ENCODE data around the gene UBR3. TPM values are rescaled to one million over a fixed set of nuclear protein-coding genes. Genes with fewer than 3 reads are reported as not detected.
A peak's percentile ranks its signal among the peaks of the same experiment; 100 is the strongest.

Gene UBR3
- total RNA-seq, 2 donors from 2014 or later: 21.0 to 23.6 TPM

DNA sequence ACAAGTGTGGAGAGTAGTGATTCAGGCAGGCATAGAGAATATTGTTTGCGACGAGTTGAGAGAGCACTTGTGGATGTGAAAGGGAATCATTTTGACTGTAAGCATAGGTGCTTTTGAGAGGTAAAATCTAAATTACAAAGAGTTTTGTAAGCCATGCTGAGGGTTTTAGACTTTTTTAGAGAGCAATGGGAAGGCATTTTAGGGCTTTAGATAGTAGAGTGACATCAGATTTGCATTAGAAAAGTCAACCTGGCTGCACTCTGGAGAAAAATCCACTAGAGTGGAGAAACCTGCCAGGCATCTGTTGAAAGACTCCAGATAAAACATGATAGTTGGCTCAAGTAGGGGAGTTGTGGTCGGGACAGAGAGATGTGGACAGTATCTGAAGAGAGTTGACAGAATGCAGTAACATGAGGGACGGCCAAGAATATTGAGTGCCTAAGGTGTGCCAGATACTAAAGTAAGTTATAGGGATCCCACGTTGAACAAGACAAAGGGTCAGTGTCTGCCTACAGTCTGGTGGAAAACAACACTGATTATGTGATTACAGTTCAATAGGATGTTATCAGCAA lies 258.9 kb downstream of the UBR3 start:
- Mint-ChIP-seq H3K4me1 (ENCODE audit: low read depth) (no peaks in the 10 kb centered on the region), H3K4me3 (no peak overlapping the region), H3K27ac (no peak overlapping the region), H3K9me3 (peaks cover 0 to 2% of the 10 kb centered on the region in 2 donors), H3K27me3 (ENCODE audit: low read depth) (no peaks in the 10 kb centered on the region), H3K36me3 (ENCODE audit: insufficient read depth in 2 of 2) (no peaks in the 10 kb centered on the region)
- DNase-seq (no peak), ATAC-seq (replicated peaks in 1 of 2) (no peak)

DNA sequence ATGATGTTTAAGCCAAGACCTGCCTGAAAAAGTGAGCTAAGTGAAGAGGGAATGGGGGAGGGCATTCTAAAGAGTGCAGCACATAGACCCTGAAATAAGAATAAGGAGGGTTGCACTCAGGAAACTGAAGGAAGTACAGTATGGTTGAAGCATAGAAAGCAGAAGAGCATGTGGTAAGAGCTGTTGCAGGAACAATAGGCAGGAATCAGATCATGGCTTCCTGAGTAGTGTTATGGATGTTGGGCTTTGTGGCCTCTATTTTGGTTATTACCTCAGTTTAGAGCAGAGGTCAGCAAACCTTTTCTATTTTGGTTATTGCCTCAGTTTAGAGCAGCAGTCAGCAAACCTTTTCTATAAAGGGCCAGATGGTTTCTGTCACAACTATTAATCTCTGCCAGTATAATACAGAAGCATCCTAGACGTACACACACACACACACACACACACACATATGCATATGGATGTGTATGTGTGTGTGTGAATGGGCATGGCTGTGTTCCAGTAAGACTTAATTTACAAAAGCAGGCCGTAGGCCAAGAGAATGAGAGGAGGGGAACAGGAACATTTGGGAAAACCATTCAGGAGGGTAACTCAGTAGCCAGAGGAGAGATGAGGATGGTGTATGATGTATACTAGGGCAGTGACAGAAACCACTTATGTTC lies 259.6 kb downstream of the UBR3 start:
- H3K4me3 Mint-ChIP-seq: no peak overlapping the region
- no peaks in the 10 kb centered on the region for H3K4me1 Mint-ChIP-seq (ENCODE audit: low read depth)
- DNase-seq: no peak
- H3K27me3 Mint-ChIP-seq (ENCODE audit: low read depth): no peaks in the 10 kb centered on the region
- no peaks in the 10 kb centered on the region for H3K36me3 Mint-ChIP-seq (ENCODE audit: insufficient read depth in 2 of 2)
- no peak for ATAC-seq (replicated peaks in 1 of 2)
- H3K27ac Mint-ChIP-seq: no peak overlapping the region
- peaks cover 0 to 2% of the 10 kb centered on the region in 2 donors for H3K9me3 Mint-ChIP-seq

- Mint-ChIP-seq H3K4me3 (no peak overlapping the region), H3K36me3 (ENCODE audit: insufficient read depth in 2 of 2) (no peaks in the 10 kb centered on the region), H3K9me3 (peaks cover 2% of the 10 kb centered on the region in 2 donors), H3K27me3 (ENCODE audit: low read depth) (no peaks in the 10 kb centered on the region), H3K27ac (no peak overlapping the region), H3K4me1 (ENCODE audit: low read depth) (no peaks in the 10 kb centered on the region)
- DNase-seq: no peak
- no peak for ATAC-seq (replicated peaks in 1 of 2)
Measured at GRCh38 chr2:170087413-170087793, 260.1 kb downstream of the UBR3 start.

- DNase-seq (no peak), ATAC-seq (replicated peaks in 1 of 2) (no peak)
- Mint-ChIP-seq H3K27me3 (ENCODE audit: low read depth) (no peaks in the 10 kb centered on the region), H3K4me1 (ENCODE audit: low read depth) (no peaks in the 10 kb centered on the region), H3K4me3 (no peak overlapping the region), H3K36me3 (ENCODE audit: insufficient read depth in 2 of 2) (no peaks in the 10 kb centered on the region), H3K9me3 (peaks cover 2 to 3% of the 10 kb centered on the region in 2 donors), H3K27ac (no peak overlapping the region)
Measured at GRCh38 chr2:170088776-170089175, 261.5 kb downstream of the UBR3 start.

GRCh38 chr2:170090229-170090628 lies 263.0 kb downstream of the UBR3 start:
- DNase-seq (no peak), ATAC-seq (replicated peaks in 1 of 2) (no peak)
- Mint-ChIP-seq H3K9me3 (peaks cover 2 to 3% of the 10 kb centered on the region in 2 donors), H3K27me3 (ENCODE audit: low read depth) (no peaks in the 10 kb centered on the region), H3K36me3 (ENCODE audit: insufficient read depth in 2 of 2) (no peaks in the 10 kb centered on the region), H3K4me1 (ENCODE audit: low read depth) (no peaks in the 10 kb centered on the region), H3K27ac (peak overlapping the region; percentile 27), H3K4me3 (no peak overlapping the region)

DNA sequence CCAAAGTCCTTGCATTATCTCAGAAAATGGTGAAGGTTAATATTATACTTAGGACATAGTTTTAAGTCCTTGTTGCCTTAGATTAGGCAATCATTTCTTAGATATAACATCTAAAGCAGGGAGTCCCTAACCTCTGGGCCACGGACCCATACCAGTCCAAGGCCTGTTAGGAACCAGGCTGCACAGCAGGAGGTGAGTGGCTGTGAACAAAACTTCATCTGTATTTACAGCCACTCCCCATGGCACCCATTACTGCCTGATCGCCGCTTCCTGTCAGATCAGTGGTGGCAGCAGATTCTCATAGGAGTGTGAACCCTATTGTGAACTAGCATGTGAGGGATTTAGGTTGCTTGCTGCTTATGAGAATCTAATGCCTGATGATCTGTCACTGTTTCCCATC lies 264.2 kb downstream of the UBR3 start:
- Mint-ChIP-seq H3K4me3 (no peak overlapping the region), H3K27ac (no peak overlapping the region), H3K36me3 (ENCODE audit: insufficient read depth in 2 of 2) (peaks cover 0 to 1% of the 10 kb centered on the region in 2 donors), H3K9me3 (peaks cover 2 to 3% of the 10 kb centered on the region in 2 donors), H3K27me3 (ENCODE audit: low read depth) (no peaks in the 10 kb centered on the region), H3K4me1 (ENCODE audit: low read depth) (no peaks in the 10 kb centered on the region)
- ATAC-seq (replicated peaks in 1 of 2) (no peak), DNase-seq (no peak)

GRCh38 chr2:170092436-170093060 lies 265.3 kb downstream of the UBR3 start:
- Mint-ChIP-seq H3K36me3 (ENCODE audit: insufficient read depth in 2 of 2) (peaks cover 0 to 1% of the 10 kb centered on the region in 2 donors), H3K27ac (no peak overlapping the region), H3K9me3 (peaks cover 2 to 3% of the 10 kb centered on the region in 2 donors), H3K27me3 (ENCODE audit: low read depth) (no peaks in the 10 kb centered on the region), H3K4me1 (ENCODE audit: low read depth) (no peaks in the 10 kb centered on the region), H3K4me3 (no peak overlapping the region)
- DNase-seq (no peak), ATAC-seq (replicated peaks in 1 of 2) (no peak)

- peaks cover 2 to 3% of the 10 kb centered on the region in 2 donors for H3K9me3 Mint-ChIP-seq
Measured at GRCh38 chr2:170095380-170095779, 268.1 kb downstream of the UBR3 start.

GRCh38 chr2:170098626-170099312 lies 271.5 kb downstream of the UBR3 start:
- DNase-seq (no peak), ATAC-seq (replicated peaks in 1 of 2) (no peak)
- Mint-ChIP-seq H3K27me3 (ENCODE audit: low read depth) (peaks cover 2% of the 10 kb centered on the region), H3K36me3 (ENCODE audit: insufficient read depth in 2 of 2) (peaks cover 0 to 1% of the 10 kb centered on the region in 2 donors), H3K9me3 (no peaks in the 10 kb centered on the region), H3K4me1 (ENCODE audit: low read depth) (no peaks in the 10 kb centered on the region), H3K4me3 (no peak overlapping the region), H3K27ac (no peak overlapping the region)

More at GRCh38 chr2:170095380-170095779, 268.1 kb downstream of the UBR3 start:
- H3K27me3 Mint-ChIP-seq (ENCODE audit: low read depth): no peaks in the 10 kb centered on the region
- H3K4me1 Mint-ChIP-seq (ENCODE audit: low read depth): no peaks in the 10 kb centered on the region
- ATAC-seq (replicated peaks in 1 of 2): no peak
- H3K36me3 Mint-ChIP-seq (ENCODE audit: insufficient read depth in 2 of 2): peaks cover 0 to 1% of the 10 kb centered on the region in 2 donors
- no peak for DNase-seq
- no peak overlapping the region for H3K27ac Mint-ChIP-seq
- H3K4me3 Mint-ChIP-seq: no peak overlapping the region

DNA sequence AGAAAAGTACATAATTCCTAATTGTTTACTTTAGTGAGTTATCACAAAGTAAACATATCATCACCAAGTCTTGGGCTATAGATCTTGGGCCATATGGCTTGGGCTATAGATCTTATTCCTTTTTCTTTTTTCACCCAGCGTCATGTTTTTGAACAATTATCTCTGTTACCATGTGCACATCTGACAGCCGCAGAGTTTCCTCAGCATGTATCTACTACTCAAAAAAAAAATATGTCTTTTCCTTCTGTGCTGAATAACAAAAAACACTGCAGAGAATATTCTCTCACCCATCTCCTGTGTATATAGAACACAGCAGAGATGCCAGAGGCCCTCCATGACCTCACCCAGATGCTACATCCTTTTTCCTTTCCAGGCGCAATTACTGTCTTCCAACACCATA lies 274.5 kb downstream of the UBR3 start:
- no peaks in the 10 kb centered on the region for H3K9me3 Mint-ChIP-seq
- no peaks in the 10 kb centered on the region for H3K36me3 Mint-ChIP-seq (ENCODE audit: insufficient read depth in 2 of 2)
- H3K27me3 Mint-ChIP-seq (ENCODE audit: low read depth): peaks cover 6% of the 10 kb centered on the region
- no peak for DNase-seq
- H3K4me1 Mint-ChIP-seq (ENCODE audit: low read depth): no peaks in the 10 kb centered on the region
- no peak overlapping the region for H3K4me3 Mint-ChIP-seq
- ATAC-seq (replicated peaks in 1 of 2): no peak
- H3K27ac Mint-ChIP-seq: no peak overlapping the region

- ATAC-seq (replicated peaks in 1 of 2) (no peak), DNase-seq (no peak)
- Mint-ChIP-seq H3K27ac (no peak overlapping the region), H3K4me3 (no peak overlapping the region), H3K9me3 (no peaks in the 10 kb centered on the region), H3K27me3 (ENCODE audit: low read depth) (peaks cover 6% of the 10 kb centered on the region), H3K36me3 (ENCODE audit: insufficient read depth in 2 of 2) (no peaks in the 10 kb centered on the region), H3K4me1 (ENCODE audit: low read depth) (no peaks in the 10 kb centered on the region)
Measured at GRCh38 chr2:170106102-170106840, 279.0 kb downstream of the UBR3 start.

- ATAC-seq (replicated peaks in 1 of 2) (no peak), DNase-seq (no peak)
- Mint-ChIP-seq H3K36me3 (ENCODE audit: insufficient read depth in 2 of 2) (no peaks in the 10 kb centered on the region), H3K4me3 (no peak overlapping the region), H3K4me1 (ENCODE audit: low read depth) (no peaks in the 10 kb centered on the region), H3K27ac (no peak overlapping the region), H3K9me3 (no peaks in the 10 kb centered on the region), H3K27me3 (ENCODE audit: low read depth) (peaks cover 6% of the 10 kb centered on the region)
Measured at GRCh38 chr2:170113168-170113894, 286.1 kb downstream of the UBR3 start.

All from activated T-cell treated with anti-CD3 and anti-CD28 coated beads, Interleukin-2, amount 50 U/mL, for 72 hours (primary cell).